Epithelial cell of proximal tubule (primary cell): ENCODE measurements around the gene SLC25A14. TPM values are rescaled to one million over a fixed set of nuclear protein-coding genes. Genes with fewer than 3 reads are reported as not detected.

Source experiments
- DNase-seq: peaks from one replicate; pipeline ENCODE4 v3.0.0-alpha.2; 2011; ENCODE audit warnings: low read depth
- H3K4me3 ChIP-seq: 2 replicates; pipeline ENCODE4 v1.5.1; 2011; ENCODE audit warnings: low read depth, mild to moderate bottlenecking, low read length
- CTCF ChIP-seq: conservative IDR thresholded peaks from 2 replicates; pipeline ENCODE4 v1.5.1; 2012; ENCODE audit warnings: low read depth, mild to moderate bottlenecking, low read length
- total RNA-seq: library from RNA; depleted of rRNA; stranded (reverse); fragments of >200 nt; gene quantifications from 2 replicates; pipeline ENCODE4 v1.2.3, GENCODE V29; 2015

The SLC25A14 gene
- total RNA-seq, 1 donor from 2014 or later, result 15.9 TPM

DNA sequence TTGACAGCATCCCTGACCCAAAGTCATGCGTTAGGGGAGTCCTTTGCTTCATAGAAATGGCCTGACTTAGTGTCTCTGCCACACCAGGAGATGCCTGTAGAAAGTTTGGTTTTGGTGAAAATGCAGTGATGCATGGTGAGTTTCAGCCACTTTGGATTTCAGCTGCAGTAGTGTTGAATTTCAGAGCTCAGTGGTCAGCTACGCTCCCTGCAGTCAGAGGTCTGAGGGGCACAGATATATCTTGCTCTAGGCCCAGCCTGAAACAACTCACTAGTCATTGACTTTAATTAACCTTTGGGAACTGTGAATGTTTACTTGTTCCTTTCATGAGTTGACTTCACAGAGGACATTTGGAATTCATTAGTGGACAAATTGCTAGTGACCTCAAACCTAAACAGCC, 79.5 kb downstream of the SLC25A14 start:
- no peak overlapping the region for H3K4me3 ChIP-seq
- no peak for TF ChIP-seq CTCF
- no peak for DNase-seq

Other genes with a start within 250 kb of the SLC25A14 start
- gene ELF4, start 229.4 kb upstream of the SLC25A14 start, total RNA-seq, result 19.3 and 28.9 TPM in 2 replicates
- 17.1 and 29.8 TPM in 2 replicates for gene AIFM1, start 174.1 kb upstream of the SLC25A14 start, total RNA-seq
- 0.63 TPM in 1 of 2 replicates, not detected in the other for gene RAB33A, start 168.0 kb upstream of the SLC25A14 start, total RNA-seq
- gene ZNF280C, start 71.0 kb upstream of the SLC25A14 start, total RNA-seq, result 2.8 and 5.2 TPM in 2 replicates
- not detected in 2 replicates for gene GPR119, start 45.8 kb downstream of the SLC25A14 start, total RNA-seq
- gene RBMX2, start 62.1 kb downstream of the SLC25A14 start, total RNA-seq, result 19.9 and 23.2 TPM in 2 replicates